Astrocyte (in vitro differentiated cells and primary cell): Measurements from ENCODE around the gene AK1. TPM values are rescaled to one million over a fixed set of nuclear protein-coding genes. Genes with fewer than 3 reads are reported as not detected.
A peak's percentile ranks its signal among the peaks of the same experiment; 100 is the strongest.

Experiments
- DNase-seq: peaks from one replicate; pipeline ENCODE4 v3.0.0-alpha.2; 2010; ENCODE audit warnings: low read depth
- FAIRE-seq: peaks from 2 replicates; lab custom pipeline; 2011; peaks lifted over from hg19 to GRCh38; lab: Jason Lieb, UNC
- H2AFZ ChIP-seq: 2 replicates; pipeline ENCODE4 v1.6.0; 2012; ENCODE audit warnings: low read depth, low read length, inconsistent platforms
- H3K27ac ChIP-seq: 2 replicates; pipeline ENCODE4 v1.5.1; 2011; ENCODE audit warnings: low read depth, low read length, inconsistent platforms
- H3K27me3 ChIP-seq: 2 replicates; pipeline ENCODE4 v1.6.0; 2011; ENCODE audit warnings: low read length, inconsistent platforms; ENCODE audit not compliant: insufficient read depth
- H3K36me3 ChIP-seq: 2 replicates; pipeline ENCODE4 v1.5.1; 2011; ENCODE audit warnings: low read length, inconsistent platforms; ENCODE audit not compliant: insufficient read depth
- H3K4me1 ChIP-seq: 2 replicates; pipeline ENCODE4 v1.5.1; 2011; ENCODE audit warnings: low read length, inconsistent platforms; ENCODE audit not compliant: insufficient read depth
- H3K4me2 ChIP-seq: 2 replicates; pipeline ENCODE4 v1.6.0; 2012; ENCODE audit warnings: low read length, inconsistent platforms
- H3K4me3 ChIP-seq: 2 replicates; pipeline ENCODE4 v1.5.1; 2011; ENCODE audit warnings: low read depth, mild to moderate bottlenecking, low read length, inconsistent platforms; ENCODE audit not compliant: insufficient read depth
- H3K79me2 ChIP-seq: 2 replicates; pipeline ENCODE4 v1.6.0; 2012; ENCODE audit warnings: mild to moderate bottlenecking, low read length, inconsistent platforms; ENCODE audit not compliant: insufficient read depth
- H3K9ac ChIP-seq: 2 replicates; pipeline ENCODE4 v1.6.0; 2012; ENCODE audit warnings: mild to moderate bottlenecking, low read length, inconsistent platforms
- H3K9me3 ChIP-seq: 2 replicates; pipeline ENCODE4 v1.5.1; 2012; ENCODE audit warnings: low read depth, mild to moderate bottlenecking, low read length, inconsistent platforms; ENCODE audit not compliant: insufficient read depth
- H4K20me1 ChIP-seq: 2 replicates; pipeline ENCODE4 v1.6.0; 2012; ENCODE audit warnings: low read length, inconsistent platforms; ENCODE audit not compliant: insufficient read depth
- H3K27ac Mint-ChIP-seq: one replicate; pipeline ENCODE4 v1.8.0; 2021; ENCODE audit warnings: mild to moderate bottlenecking, mixed read lengths; ENCODE audit not compliant: unreplicated experiment
- H3K27me3 Mint-ChIP-seq: one replicate; pipeline ENCODE4 v1.8.0; 2021; ENCODE audit warnings: low read depth, mixed read lengths; ENCODE audit not compliant: unreplicated experiment
- H3K36me3 Mint-ChIP-seq: one replicate; pipeline ENCODE4 v1.8.0; 2021; ENCODE audit warnings: low read depth, mixed read lengths; ENCODE audit not compliant: unreplicated experiment
- H3K4me1 Mint-ChIP-seq: one replicate; pipeline ENCODE4 v1.8.0; 2021; ENCODE audit warnings: low read depth, mixed read lengths; ENCODE audit not compliant: unreplicated experiment
- H3K4me3 Mint-ChIP-seq: one replicate; pipeline ENCODE4 v1.8.0; 2021; ENCODE audit warnings: mild to moderate bottlenecking, moderate library complexity, mixed read lengths; ENCODE audit not compliant: unreplicated experiment
- H3K9me3 Mint-ChIP-seq: one replicate; pipeline ENCODE4 v1.8.0; 2021; ENCODE audit warnings: mild to moderate bottlenecking, mixed read lengths; ENCODE audit not compliant: unreplicated experiment
- EZH2 ChIP-seq: IDR thresholded peaks from 2 replicates; pipeline ENCODE4 v1.6.1; 2012; ENCODE audit warnings: mild to moderate bottlenecking, low read length, inconsistent platforms; ENCODE audit not compliant: insufficient read depth
- total RNA-seq: library from RNA; stranded (reverse); gene quantifications from 2 replicates; pipeline ENCODE4 v1.2.1, GENCODE V29; 2021
- TF ChIP-seq, protein P1 (sequence below): IDR thresholded peaks from 2 replicates; pipeline ENCODE4 v1.5.1; 2011; ENCODE audit warnings: low read depth, mild to moderate bottlenecking, inconsistent platforms, low read length, moderate library complexity; ENCODE audit not compliant: insufficient read depth

Gene AK1
- total RNA-seq, 1 donor from 2014 or later: 78.0 TPM

DNA sequence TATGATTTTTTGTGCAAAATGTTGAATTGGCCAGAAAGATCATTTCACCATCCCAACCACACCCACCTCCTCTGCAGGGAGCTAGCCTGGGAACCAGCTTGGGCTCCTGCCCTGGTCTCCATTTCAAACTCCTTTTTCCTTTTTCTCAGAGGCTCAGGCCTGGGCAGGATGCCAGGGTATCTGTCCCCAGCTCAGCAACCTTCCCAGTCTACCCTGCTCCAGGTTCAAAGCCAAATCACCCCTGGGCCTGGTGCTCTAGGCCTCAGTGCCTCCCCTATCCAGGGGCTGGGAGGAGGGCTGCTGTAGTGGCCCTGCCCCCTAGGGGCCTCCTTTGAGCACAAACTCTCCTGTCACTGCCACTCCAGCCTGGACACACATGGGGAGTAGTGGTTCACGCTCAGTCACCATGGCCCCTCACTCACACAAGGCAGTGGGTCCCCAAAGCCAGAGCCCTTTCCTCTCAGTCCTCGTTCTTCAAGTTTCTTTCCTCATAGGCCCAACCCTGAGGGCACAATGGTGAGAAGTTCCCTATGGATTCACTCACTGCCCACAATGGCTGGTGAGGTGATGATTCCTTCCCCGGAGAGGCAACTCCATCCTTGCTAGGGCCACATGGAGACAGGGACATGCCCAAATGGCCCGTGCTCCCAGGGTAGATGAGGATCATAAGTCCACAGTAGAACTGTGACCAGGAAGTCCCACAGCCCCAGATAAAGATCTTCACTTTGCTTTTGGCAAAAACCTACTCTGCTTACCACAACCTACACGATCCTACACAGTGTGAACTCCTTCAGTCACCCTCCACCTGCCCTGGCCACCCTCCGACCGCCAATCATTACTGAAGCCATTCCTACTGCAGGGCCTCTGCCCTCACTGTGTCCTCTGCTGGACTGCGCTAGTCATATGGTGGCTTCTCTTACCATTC is 41.0 kb upstream of the AK1 start:
- DNase-seq: no peak
- Histone ChIP-seq H3K4me2 (peak overlapping the region; percentile 51), H3K79me2 (peaks cover 8% of the 10 kb centered on the region), H2AFZ (no peak overlapping the region), H3K4me3 (no peak overlapping the region), H3K27ac (peak overlapping the region; percentile 70), H3K36me3 (no peaks in the 10 kb centered on the region), H3K4me1 (peaks cover 42% of the 10 kb centered on the region), H3K9me3 (no peaks in the 10 kb centered on the region), H3K9ac (peak overlapping the region; percentile 37), H4K20me1 (no peaks in the 10 kb centered on the region), H3K27me3 (no peaks in the 10 kb centered on the region)
- H3K36me3 Mint-ChIP-seq: peaks cover 1% of the 10 kb centered on the region
- H3K27me3 Mint-ChIP-seq: no peaks in the 10 kb centered on the region
- H3K4me3 Mint-ChIP-seq: peak overlapping the region; percentile 5
- no peaks in the 10 kb centered on the region for H3K9me3 Mint-ChIP-seq
- peak overlapping the region; percentile 81 for H3K27ac Mint-ChIP-seq
- FAIRE-seq: no peak
- TF ChIP-seq EZH2: no peak
- peaks cover 15% of the 10 kb centered on the region for H3K4me1 Mint-ChIP-seq

- H3K4me1 ChIP-seq: peaks cover 41% of the 10 kb centered on the region
- H3K27me3 ChIP-seq: no peaks in the 10 kb centered on the region
- Mint-ChIP-seq H3K27me3 (no peaks in the 10 kb centered on the region), H3K36me3 (peaks cover 1% of the 10 kb centered on the region), H3K9me3 (no peaks in the 10 kb centered on the region), H3K27ac (no peak overlapping the region), H3K4me3 (peak overlapping the region; percentile 73), H3K4me1 (peaks cover 15% of the 10 kb centered on the region)
- H4K20me1 ChIP-seq: no peaks in the 10 kb centered on the region
- H3K9me3 ChIP-seq: no peaks in the 10 kb centered on the region
- H3K4me3 ChIP-seq: no peak overlapping the region
- H3K36me3 ChIP-seq: no peaks in the 10 kb centered on the region
- no peak overlapping the region for H3K4me2 ChIP-seq
- FAIRE-seq (no peak), DNase-seq (no peak)
- H3K9ac ChIP-seq: no peak overlapping the region
- no peak overlapping the region for H3K27ac ChIP-seq
- no peak overlapping the region for H2AFZ ChIP-seq
- TF ChIP-seq, protein P1, sequence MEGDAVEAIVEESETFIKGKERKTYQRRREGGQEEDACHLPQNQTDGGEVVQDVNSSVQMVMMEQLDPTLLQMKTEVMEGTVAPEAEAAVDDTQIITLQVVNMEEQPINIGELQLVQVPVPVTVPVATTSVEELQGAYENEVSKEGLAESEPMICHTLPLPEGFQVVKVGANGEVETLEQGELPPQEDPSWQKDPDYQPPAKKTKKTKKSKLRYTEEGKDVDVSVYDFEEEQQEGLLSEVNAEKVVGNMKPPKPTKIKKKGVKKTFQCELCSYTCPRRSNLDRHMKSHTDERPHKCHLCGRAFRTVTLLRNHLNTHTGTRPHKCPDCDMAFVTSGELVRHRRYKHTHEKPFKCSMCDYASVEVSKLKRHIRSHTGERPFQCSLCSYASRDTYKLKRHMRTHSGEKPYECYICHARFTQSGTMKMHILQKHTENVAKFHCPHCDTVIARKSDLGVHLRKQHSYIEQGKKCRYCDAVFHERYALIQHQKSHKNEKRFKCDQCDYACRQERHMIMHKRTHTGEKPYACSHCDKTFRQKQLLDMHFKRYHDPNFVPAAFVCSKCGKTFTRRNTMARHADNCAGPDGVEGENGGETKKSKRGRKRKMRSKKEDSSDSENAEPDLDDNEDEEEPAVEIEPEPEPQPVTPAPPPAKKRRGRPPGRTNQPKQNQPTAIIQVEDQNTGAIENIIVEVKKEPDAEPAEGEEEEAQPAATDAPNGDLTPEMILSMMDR: no peak
- TF ChIP-seq EZH2: no peak
- peaks cover 8% of the 10 kb centered on the region for H3K79me2 ChIP-seq
Measured at GRCh38 chr9:127917603-127918002, 40.1 kb upstream of the AK1 start.

- Histone ChIP-seq H3K36me3 (peaks cover under 1% of the 10 kb centered on the region), H3K27ac (peak within 1 kb of the TSS; percentile 0), H2AFZ (peak within 1 kb of the TSS; percentile 87), H3K4me2 (peak within 1 kb of the TSS; percentile 90), H3K27me3 (no peaks in the 10 kb centered on the region), H3K4me1 (peaks cover 40% of the 10 kb centered on the region), H3K4me3 (peak within 1 kb of the TSS; percentile 70), H3K79me2 (peaks cover 8% of the 10 kb centered on the region), H3K9me3 (no peaks in the 10 kb centered on the region), H3K9ac (peak within 1 kb of the TSS; percentile 82), H4K20me1 (no peaks in the 10 kb centered on the region)
- Mint-ChIP-seq H3K9me3 (no peaks in the 10 kb centered on the region), H3K4me1 (peaks cover 15% of the 10 kb centered on the region), H3K36me3 (peaks cover 3% of the 10 kb centered on the region), H3K27ac (no peak within 1 kb of the TSS), H3K27me3 (no peaks in the 10 kb centered on the region), H3K4me3 (peak within 1 kb of the TSS; percentile 84)
- TF ChIP-seq EZH2: no peak
- TF ChIP-seq, protein P1: no peak
- FAIRE-seq (no peak), DNase-seq (peak; percentile 66)
Measured at GRCh38 chr9:127916720-127917581, 39.5 kb upstream of the AK1 start, which contains the start of gene ST6GALNAC4. ST6GALNAC4 (minus strand) TSS chr9:127917041; CDS start chr9:127916419, 622 bp downstream.
